HepG2 (cell line): Measurements from ENCODE around the gene NSD1. TPM values are rescaled to one million over a fixed set of nuclear protein-coding genes. Genes with fewer than 3 reads are reported as not detected.

Experiments
- ATAC-seq: fragments of 200-7000 bp; cut with Tn5 transposase; 3 replicates; pipeline ENCODE4 v1.9.1; 2020; ENCODE audit warnings: mild to moderate bottlenecking, moderate library complexity
- BruUV-seq: library from RNA; stranded (reverse); fragments of 400-500 nt; replicated peaks from 2 replicates; lab custom pipeline; 2021; lab: Mats Ljungman, UMichigan
- CTCF ChIA-PET: fragments of 300-600 bp; formaldehyde crosslinking; extraction: SDS; loops from one replicate; lab custom pipeline; 2021; ENCODE audit warnings: low total read pairs, inconsistent platforms, low intra/inter-chr PET ratio; lab: Yijun Ruan, JAX
- POLR2A ChIA-PET: fragments of 350-600 bp; sonication (Branson Sonifier 250); formaldehyde crosslinking; loops from one replicate; lab custom pipeline; 2020; ENCODE audit warnings: antibody characterized with exemption, inconsistent platforms; lab: Yijun Ruan, JAX
- DNase-seq: peaks from one replicate; pipeline ENCODE4 v3.0.0-alpha.2; 2015; ENCODE audit warnings: low spot score
- FAIRE-seq: peaks from 3 replicates; lab custom pipeline; 2011; peaks lifted over from hg19 to GRCh38; lab: Jason Lieb, UNC
- H2AFZ ChIP-seq: one replicate; pipeline ENCODE4 v1.6.1; 2011; ENCODE audit warnings: low read length, inconsistent platforms
- H3K27ac ChIP-seq: fragments of 300-600 bp; 3 replicates; pipeline ENCODE4 v1.8.0; 2011; ENCODE audit warnings: mixed run types, mild to moderate bottlenecking, mixed read lengths, low read length, inconsistent platforms; ENCODE audit not compliant: insufficient read depth; ENCODE audit errors: extremely low read length
- H3K27me3 ChIP-seq, 2 experiments: fragments of 200-600 bp in 1 of 2; 2 replicates in 1 of 2; 3 replicates in 1 of 2; pipeline versions ENCODE4 v1.6.0 to v1.8.0; 2011; ENCODE audit warnings: low read length in 2 of 2, mild to moderate bottlenecking in 2 of 2, moderate library complexity in 2 of 2, inconsistent platforms in 1 of 2; ENCODE audit not compliant: insufficient read depth in 2 of 2, control insufficient read depth in 1 of 2
- H3K36me3 ChIP-seq, 2 experiments: fragments of 200-600 bp in 1 of 2; replicated peaks in 1 of 2; 2 replicates in 1 of 2; 3 replicates in 1 of 2; pipeline versions ENCODE4 v1.5.1 to v1.8.0; 2011; ENCODE audit warnings: low read length in 2 of 2, inconsistent platforms in 1 of 2; ENCODE audit not compliant: insufficient read depth in 2 of 2, control insufficient read depth in 1 of 2
- H3K4me1 ChIP-seq: 2 replicates; pipeline ENCODE4 v1.5.1; 2012; ENCODE audit warnings: low read length, inconsistent platforms; ENCODE audit not compliant: insufficient read depth
- H3K4me2 ChIP-seq: 2 replicates; pipeline ENCODE4 v1.6.0; 2011; ENCODE audit warnings: low read depth, low read length, inconsistent platforms
- H3K4me3 ChIP-seq, 3 experiments: fragments of 200-600 bp in 1 of 3; sonication (generic), shearing (Covaris generic) in 1 of 3; replicated peaks in 1 of 3; 2 replicates each; pipeline ENCODE4 v1.5.1; 2011 to 2016; ENCODE audit warnings: low read length in 3 of 3, inconsistent platforms in 2 of 3, low read depth in 2 of 3, mild to moderate bottlenecking in 2 of 3, control low read depth in 1 of 3, mixed read lengths in 1 of 3; ENCODE audit not compliant: insufficient read depth in 1 of 3
- H3K79me2 ChIP-seq: one replicate; pipeline ENCODE4 v1.6.1; 2011; ENCODE audit warnings: low read length, inconsistent platforms; ENCODE audit not compliant: insufficient read depth
- H3K9ac ChIP-seq: 2 replicates; pipeline ENCODE4 v1.6.0; 2011; ENCODE audit warnings: mild to moderate bottlenecking, low read depth, low read length, inconsistent platforms; ENCODE audit not compliant: insufficient read depth
- H3K9me3 ChIP-seq: 2 replicates; pipeline ENCODE4 v1.5.1; 2012; ENCODE audit warnings: mild to moderate bottlenecking, low read length
- H4K20me1 ChIP-seq: 2 replicates; pipeline ENCODE4 v1.6.0; 2011; ENCODE audit warnings: inconsistent platforms, mild to moderate bottlenecking, low read length, moderate library complexity; ENCODE audit not compliant: insufficient read depth
- ARID5B ChIP-seq: IDR thresholded peaks from 2 replicates; pipeline ENCODE4 v1.4.0; 2020; ENCODE audit warnings: mild to moderate bottlenecking, missing genetic modification reagents
- ATF6 ChIP-seq: sonication (generic); formaldehyde crosslinking; conservative IDR thresholded peaks from 2 replicates; pipeline ENCODE4 v1.4.0; 2020; ENCODE audit warnings: missing genetic modification reagents
- EHMT2 ChIP-seq: fragments of 200-600 bp; sonication (generic); IDR thresholded peaks from 2 replicates; pipeline ENCODE4 v1.7.0; 2017; ENCODE audit warnings: antibody characterized with exemption, low read depth, low read length, borderline replicate concordance
- FOXC1 ChIP-seq: sonication (generic); formaldehyde crosslinking; IDR thresholded peaks from 2 replicates; pipeline ENCODE4 v1.8.0; 2022; ENCODE audit warnings: mild to moderate bottlenecking, missing genetic modification reagents, borderline replicate concordance
- NBN ChIP-seq: fragments of 450-650 bp; conservative IDR thresholded peaks from 2 replicates; pipeline ENCODE4 v1.6.1; 2017
- PHF21A ChIP-seq: sonication (generic); formaldehyde crosslinking; IDR thresholded peaks from 2 replicates; pipeline ENCODE4 v1.5.0; 2020; ENCODE audit warnings: mild to moderate bottlenecking, missing genetic modification reagents
- SIN3A ChIP-seq: IDR thresholded peaks from 2 replicates; pipeline ENCODE4 v1.6.1; 2011; ENCODE audit warnings: low read depth, mild to moderate bottlenecking, control low read depth, low read length, borderline replicate concordance
- TCF12 ChIP-seq, 2 experiments: fragments of 450-650 bp in 1 of 2; sonication (generic) in 1 of 2; formaldehyde crosslinking in 1 of 2; IDR thresholded peaks; 2 replicates each; pipeline versions ENCODE4 v1.6.1 to v1.8.0; 2017 to 2022; ENCODE audit warnings: antibody characterized with exemption in 1 of 2, mild to moderate bottlenecking in 1 of 2, missing genetic modification reagents in 1 of 2, moderate library complexity in 1 of 2
- ZFP37 ChIP-seq: sonication (generic); formaldehyde crosslinking; IDR thresholded peaks from 2 replicates; pipeline ENCODE4 v1.4.0; 2020; ENCODE audit warnings: missing genetic modification reagents, borderline replicate concordance
- ZNF205 ChIP-seq: IDR thresholded peaks from 2 replicates; pipeline ENCODE4 v1.6.1; 2018; ENCODE audit warnings: missing biosample characterization, missing genetic modification reagents
- ZNF264 ChIP-seq: sonication (generic); formaldehyde crosslinking; IDR thresholded peaks from 2 replicates; pipeline ENCODE4 v1.4.0; 2020; ENCODE audit warnings: missing genetic modification reagents
- ZNF331 ChIP-seq: sonication (generic); formaldehyde crosslinking; IDR thresholded peaks from 2 replicates; pipeline ENCODE4 v1.4.0; 2020; ENCODE audit warnings: missing genetic modification reagents
- ZNF550 ChIP-seq: sonication (generic); formaldehyde crosslinking; IDR thresholded peaks from 2 replicates; pipeline ENCODE4 v1.4.0; 2020; ENCODE audit warnings: mild to moderate bottlenecking, missing genetic modification reagents, borderline replicate concordance
- ZNF605 ChIP-seq: sonication (generic); formaldehyde crosslinking; IDR thresholded peaks from 2 replicates; pipeline ENCODE4 v1.8.0; 2022; ENCODE audit warnings: mild to moderate bottlenecking, missing genetic modification reagents
- ZNF878 ChIP-seq: sonication (generic); formaldehyde crosslinking; IDR thresholded peaks from 2 replicates; pipeline ENCODE4 v1.8.1; 2023; ENCODE audit warnings: mild to moderate bottlenecking, missing genetic modification reagents, moderate library complexity
- ZSCAN22 ChIP-seq: sonication (generic); formaldehyde crosslinking; IDR thresholded peaks from 2 replicates; pipeline ENCODE4 v1.4.0; 2020; ENCODE audit warnings: mild to moderate bottlenecking, missing genetic modification reagents
- WGBS: methylation state at CpG from one replicate; pipeline ENCODE4 v1.1.6; 2017; ENCODE audit warnings: low lambda C conversion rate; 5-methylcytosine and 5-hydroxymethylcytosine counted together
- in situ Hi-C: cut with HindIII; loops from 2 replicates; pipeline ENCODE4 v1.10.0; 2017; ENCODE audit warnings: low pct_unique_long_range_greater_than_20kb; ENCODE audit not compliant: extremely low pct_ligation_motif_present
- intact Hi-C: fragments of 100-400 bp; cut with micrococcal nuclease; formaldehyde crosslinking; loops from one replicate; pipeline ENCODE4 v1.10.0; 2022; ENCODE audit not compliant: unreplicated experiment
- polyA plus RNA-seq, 8 experiments: library from polyadenylated mRNA; depleted of rRNA in 3 of 8; stranded (reverse) in 7 of 8; unstranded in 1 of 8; fragments of >200 nt; fragmentation: Illumina TruSeq in 4 of 8; extraction: Trizol in 4 of 8; gene quantifications; 2 replicates each; pipeline versions ENCODE4 v1.2.1 to v1.2.3, GENCODE V29; 2011 to 2016; ENCODE audit warnings: low read depth in 4 of 8, missing spikeins in 1 of 8, mixed read lengths in 1 of 8; ENCODE audit not compliant: insufficient read depth in 1 of 8
- total RNA-seq, 5 experiments: library from RNA; depleted of rRNA; stranded (reverse); fragments of >200 nt; fragmentation: Illumina TruSeq; extraction: Trizol; gene quantifications; 2 replicates each; pipeline ENCODE4 v1.2.3, GENCODE V29; 2016; ENCODE audit warnings: low read depth in 1 of 5
- TF ChIP-seq, protein P1 (sequence below): sonication (generic); formaldehyde crosslinking; IDR thresholded peaks from 2 replicates; pipeline ENCODE4 v1.4.0; 2020; ENCODE audit warnings: mild to moderate bottlenecking, missing genetic modification reagents

Gene NSD1
- total and polyA plus RNA-seq, 2 of the 13 experiments (the other 11 are each of a cell fraction or from before 2014, with no cell fraction given): 0.01 to 0.09 TPM

GRCh38 chr5:177086654-177087397 lies 46.7 kb upstream of the NSD1 start, which contains the start of gene FGFR4:
Gene FGFR4 (plus strand): TSS chr5:177086915. CDS start chr5:177089603, 2,688 bp downstream.
- H3K27ac ChIP-seq: peak within 1 kb of the TSS; percentile 100
- ChIA-PET POLR2A (interaction anchor here (0.6 to 7.7 kb wide), 35 partner anchors 8 to 550 kb away, joined by 3 to 293 read pairs (median 4); partner anchors contain the start of genes LMAN2, PDLIM7, PRELID1 and RAB24), CTCF (interaction anchor here (1.6 kb wide), 1 partner anchor 25 kb away, joined by 10 read pairs; no protein-coding TSS in a partner anchor)
- WGBS: 0% methylated on average over 7 of the region's 68 CpGs
- peaks cover 7% of the 10 kb centered on the region; the same call in 1 of the 2 replicates for H4K20me1 ChIP-seq
- DNase-seq (peak; percentile 96), FAIRE-seq (peak; percentile 80), ATAC-seq (peak; percentile 89)
- peaks cover 66% of the 10 kb centered on the region for H3K4me1 ChIP-seq
- H3K4me2 ChIP-seq: peak within 1 kb of the TSS; percentile 98
- H3K27me3 ChIP-seq: no peaks in the 10 kb centered on the region; a peak in 1 of 5 replicates
- in situ Hi-C loops (no loop called here), intact Hi-C loops (loop anchor here (2.0 kb wide), 2 partner anchors 16 to 64 kb away; partner anchors contain the start of gene ZNF346)
- peak within 1 kb of the TSS; percentile 91 to 99 (median 93) for H3K4me3 ChIP-seq
- H3K9me3 ChIP-seq: no peaks in the 10 kb centered on the region
- no peak within 1 kb of the TSS for H2AFZ ChIP-seq
- H3K79me2 ChIP-seq: peaks cover 43% of the 10 kb centered on the region
- H3K9ac ChIP-seq: peak within 1 kb of the TSS; percentile 99
- BruUV-seq: no TSS peak
- peaks cover 20 to 30% of the 10 kb centered on the region in 2 experiments for H3K36me3 ChIP-seq
- TF ChIP-seq FOXC1 (CRISPR knock-in tag) (peak; percentile 80; the same call in 1 of the 2 replicates), TCF12 (IDR thresholded peaks at IDR 0.05) (no peak), TCF12 (CRISPR knock-in tag; IDR thresholded peaks at IDR 0.05) (peak; percentile 96), PHF21A (CRISPR knock-in tag) (peak; percentile 72; the same call in 1 of the 2 replicates), ARID5B (CRISPR knock-in tag) (peak; percentile 63), ZFP37 (0 out of 2 replicates have a peak, but pooled peaks have one; percentile 25), ATF6 (CRISPR knock-in tag) (0 out of 2 replicates have a peak, but pooled peaks have one; percentile 57), ZNF331 (peak; percentile 56; the same call in 1 of the 2 replicates), ZNF550 (CRISPR knock-in tag) (no peak), ZSCAN22 (CRISPR knock-in tag) (no peak), ZNF878 (CRISPR knock-in tag) (peak; percentile 73), ZNF264 (CRISPR knock-in tag) (peak; percentile 22; the same call in 1 of the 2 replicates), ZNF205 (peak; percentile 50), ZNF605 (CRISPR knock-in tag) (peak; percentile 93), EHMT2 (no peak), SIN3A (peak; percentile 65; the same call in 1 of the 2 replicates), NBN (no peak)
- TF ChIP-seq, protein P1, sequence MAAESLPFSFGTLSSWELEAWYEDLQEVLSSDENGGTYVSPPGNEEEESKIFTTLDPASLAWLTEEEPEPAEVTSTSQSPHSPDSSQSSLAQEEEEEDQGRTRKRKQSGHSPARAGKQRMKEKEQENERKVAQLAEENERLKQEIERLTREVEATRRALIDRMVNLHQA: no peak
